ENCODE measurements around the gene MPV17L.
"Not testable (repeated sequence)": the region's sequence is repeated elsewhere in the genome, so short reads cannot be mapped to it uniquely, and the experiment has no call there.

MPV17L gene

GRCh38 chr16:15415511-15415985 lies 20.0 kb downstream of the MPV17L start:
- no peak for DNase-seq

- no peak for DNase-seq
These were observed 21.6 kb downstream of the MPV17L start for GRCh38 chr16:15417197-15417596.

GRCh38 chr16:15418206-15418605 lies 22.7 kb downstream of the MPV17L start:
- no peak for DNase-seq

GRCh38 chr16:15421696-15422095 lies 26.1 kb downstream of the MPV17L start:
- DNase-seq = not testable (repeated sequence)

GRCh38 chr16:15422222-15422621 lies 26.7 kb downstream of the MPV17L start:
- DNase-seq = no peak

GRCh38 chr16:15425861-15426260 lies 30.3 kb downstream of the MPV17L start:
- no peak for DNase-seq

GRCh38 chr16:15426796-15427195 lies 31.2 kb downstream of the MPV17L start:
- no peak for DNase-seq

GRCh38 chr16:15427648-15428239 lies 32.2 kb downstream of the MPV17L start:
- peak; percentile 57 for DNase-seq

GRCh38 chr16:15430884-15431283 lies 35.3 kb downstream of the MPV17L start:
- DNase-seq = not testable (repeated sequence)

GRCh38 chr16:15434079-15434424 lies 38.5 kb downstream of the MPV17L start:
- no peak for DNase-seq

- DNase-seq = peak; percentile 36
These were observed 39.1 kb downstream of the MPV17L start, which contains the start of gene BMERB1 for GRCh38 chr16:15434425-15435215. Gene BMERB1, plus strand, starts transcription at chr16:15434588. Its CDS starts 66 bp downstream, at chr16:15434654.

GRCh38 chr16:15435216-15435864 lies 39.8 kb downstream of the MPV17L start:
- DNase-seq = no peak

- DNase-seq = no peak
These were observed 43.5 kb downstream of the MPV17L start for GRCh38 chr16:15439102-15439501.

GRCh38 chr16:15439521-15439920 lies 44.0 kb downstream of the MPV17L start:
- DNase-seq = no peak

GRCh38 chr16:15440852-15441251 lies 45.3 kb downstream of the MPV17L start:
- no peak for DNase-seq

- not testable (repeated sequence) for DNase-seq
These were observed 46.6 kb downstream of the MPV17L start for GRCh38 chr16:15442140-15442539.

GRCh38 chr16:15443753-15444152 lies 48.2 kb downstream of the MPV17L start:
- no peak for DNase-seq

GRCh38 chr16:15444264-15444663 lies 48.7 kb downstream of the MPV17L start:
- DNase-seq = no peak

- no peak for DNase-seq
These were observed 49.9 kb downstream of the MPV17L start for GRCh38 chr16:15445450-15445849.

- no peak for DNase-seq
These were observed 51.3 kb downstream of the MPV17L start for GRCh38 chr16:15446901-15447300.

- no peak for DNase-seq
These were observed 55.1 kb downstream of the MPV17L start for GRCh38 chr16:15450624-15451023.

- DNase-seq = no peak
These were observed 55.7 kb downstream of the MPV17L start for GRCh38 chr16:15451098-15451731.

- DNase-seq = no peak
These were observed 56.8 kb downstream of the MPV17L start for GRCh38 chr16:15452246-15452855.

All from NCI-H1694 (cell line).